ENCODE measurements around the gene RAPGEF2.

GRCh38 chr4:159307929-159308328 lies 205.1 kb downstream of the RAPGEF2 start:
- TF ChIP-seq CTCF (IDR thresholded peaks at IDR 0.05) = no peak
- TF ChIP-seq EZH2 (IDR thresholded peaks at IDR 0.05; ENCODE audit: borderline replicate concordance, insufficient read depth, low read depth, low read length, poor library complexity, severe bottlenecking) = no peak

Measured in B cell (primary cell).